ENCODE measurements around the gene KRTAP6-2. TPM values are rescaled to one million over a fixed set of nuclear protein-coding genes. Genes with fewer than 3 reads are reported as not detected.

The KRTAP6-2 gene
- total RNA-seq, 1 experiment from 2014 or later: not detected

DNA sequence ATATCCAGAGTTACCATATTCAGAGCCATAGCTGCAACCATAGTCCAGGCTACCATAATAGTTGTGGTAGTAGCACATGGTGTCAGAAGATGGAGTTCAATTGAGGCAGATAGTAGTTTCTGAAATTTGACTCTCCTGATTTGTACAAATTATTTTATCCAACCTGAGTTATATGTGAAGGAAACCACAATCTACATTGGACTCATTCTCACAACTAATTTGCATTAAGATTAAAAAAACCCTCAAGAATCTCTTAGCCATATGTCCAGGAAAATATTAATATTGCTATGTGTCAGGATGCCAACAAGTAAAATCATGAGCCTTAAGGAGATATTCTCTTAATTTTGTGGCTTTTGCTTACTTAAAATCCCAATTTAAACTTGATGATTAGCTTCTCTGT is 8.4 kb downstream of the KRTAP6-2 start, which contains the start of gene KRTAP22-2:
KRTAP22-2 (minus strand) TSS at position 101 of the 400 bp plus-strand sequence.
- no peak within 1 kb of the TSS for H3K4me2 ChIP-seq (ENCODE audit: low read length)
- ATAC-seq: no peak
- TF ChIP-seq YY1 (IDR thresholded peaks at IDR 0.05; ENCODE audit: extremely low read depth, insufficient replicate concordance, low read depth, low read length) (no peak), RAD21 (IDR thresholded peaks at IDR 0.05; ENCODE audit: low read depth) (no peak), TCF7L2 (IDR thresholded peaks at IDR 0.05; ENCODE audit: borderline replicate concordance, extremely low read depth, insufficient read depth, insufficient read length) (no peak), EGR1 (IDR thresholded peaks at IDR 0.05; ENCODE audit: low read depth) (no peak), ZFX (IDR thresholded peaks at IDR 0.05) (no peak), CEBPB (IDR thresholded peaks at IDR 0.05; ENCODE audit: low read depth) (no peak), POLR2A (IDR thresholded peaks at IDR 0.05; ENCODE audit: borderline replicate concordance, extremely low read depth, insufficient read depth, insufficient read length) (no peak), SIN3A (IDR thresholded peaks at IDR 0.05; ENCODE audit: low read depth) (no peak)
- no peak within 1 kb of the TSS for H3K27ac ChIP-seq (ENCODE audit: low read depth, low read length)
- H3K4me1 ChIP-seq (ENCODE audit: control insufficient read depth in 1 of 2, insufficient read depth in 2 of 2, low read length in 2 of 2): no peaks in the 10 kb centered on the region
- peaks cover 6 to 17% of the 10 kb centered on the region in 2 experiments; a peak in 2 of 4 replicates for H3K9me3 ChIP-seq (ENCODE audit: control insufficient read depth in 1 of 2, insufficient read depth in 1 of 2, low read depth in 1 of 2, low read length in 2 of 2)
- H3K9me2 ChIP-seq (ENCODE audit: insufficient read depth): no peaks in the 10 kb centered on the region
- no peaks in the 10 kb centered on the region; the same call in 1 of the 2 replicates for H4K20me1 ChIP-seq (ENCODE audit: insufficient read depth)
- POLR2A ChIA-PET: no interaction called here
- no TSS peak for BruUV-seq (replicated peaks)
- no peak for DNase-seq (ENCODE audit: low read depth, low spot score)
- no peak within 1 kb of the TSS for H3K9ac ChIP-seq (ENCODE audit: low read length)
- CTCF ChIA-PET: no interaction called here
- H3K4me3 ChIP-seq (replicated peaks in 1 of 2; ENCODE audit: low read depth in 1 of 2, low read length in 2 of 2): no peak within 1 kb of the TSS
- no peak within 1 kb of the TSS for H2AFZ ChIP-seq (ENCODE audit: low read depth, low read length, poor library complexity, severe bottlenecking)
- H3K79me2 ChIP-seq (ENCODE audit: insufficient read depth, low read length): no peaks in the 10 kb centered on the region
- H3K36me3 ChIP-seq (ENCODE audit: control insufficient read depth in 1 of 2, insufficient read depth in 2 of 2, low read length in 2 of 2): no peaks in the 10 kb centered on the region
- intact Hi-C loops (cut with micrococcal nuclease): no loop called here
- RAD21 ChIA-PET (ENCODE audit: low non-redundant PET in 1 of 2, low total read pairs in 2 of 2, uncharacterized antibody in 2 of 2, unreplicated experiment in 2 of 2): no interaction called here
- H3K27me3 ChIP-seq (ENCODE audit: insufficient read depth, low read length): no peaks in the 10 kb centered on the region

DNA sequence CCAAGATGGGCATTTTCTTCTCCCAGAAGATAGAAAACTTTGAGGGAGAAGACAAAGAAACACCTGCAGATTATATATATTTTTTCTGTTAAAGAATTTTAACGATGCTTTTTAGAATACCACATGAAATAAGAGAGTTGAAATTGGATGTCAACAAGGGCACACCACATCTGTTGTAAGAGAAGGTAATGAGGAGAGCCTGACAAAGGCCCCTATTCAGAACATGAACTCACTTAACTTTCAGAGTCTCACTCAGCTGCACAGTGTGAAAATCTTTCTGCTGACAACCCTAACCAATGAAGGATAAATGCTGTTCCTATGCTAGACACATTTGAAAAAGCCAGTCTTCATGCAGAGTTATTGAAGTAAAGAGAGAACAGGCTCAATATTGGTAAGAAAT is 15.8 kb downstream of the KRTAP6-2 start:
- H3K79me2 ChIP-seq (ENCODE audit: insufficient read depth, low read length): no peaks in the 10 kb centered on the region
- no peak for TF ChIP-seq JUND (IDR thresholded peaks at IDR 0.05)
- TF ChIP-seq, protein P1, sequence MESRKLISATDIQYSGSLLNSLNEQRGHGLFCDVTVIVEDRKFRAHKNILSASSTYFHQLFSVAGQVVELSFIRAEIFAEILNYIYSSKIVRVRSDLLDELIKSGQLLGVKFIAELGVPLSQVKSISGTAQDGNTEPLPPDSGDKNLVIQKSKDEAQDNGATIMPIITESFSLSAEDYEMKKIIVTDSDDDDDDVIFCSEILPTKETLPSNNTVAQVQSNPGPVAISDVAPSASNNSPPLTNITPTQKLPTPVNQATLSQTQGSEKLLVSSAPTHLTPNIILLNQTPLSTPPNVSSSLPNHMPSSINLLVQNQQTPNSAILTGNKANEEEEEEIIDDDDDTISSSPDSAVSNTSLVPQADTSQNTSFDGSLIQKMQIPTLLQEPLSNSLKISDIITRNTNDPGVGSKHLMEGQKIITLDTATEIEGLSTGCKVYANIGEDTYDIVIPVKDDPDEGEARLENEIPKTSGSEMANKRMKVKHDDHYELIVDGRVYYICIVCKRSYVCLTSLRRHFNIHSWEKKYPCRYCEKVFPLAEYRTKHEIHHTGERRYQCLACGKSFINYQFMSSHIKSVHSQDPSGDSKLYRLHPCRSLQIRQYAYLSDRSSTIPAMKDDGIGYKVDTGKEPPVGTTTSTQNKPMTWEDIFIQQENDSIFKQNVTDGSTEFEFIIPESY (IDR thresholded peaks at IDR 0.05; ENCODE audit: extremely low read depth, insufficient replicate concordance, low read length): no peak
- TF ChIP-seq, protein P2, sequence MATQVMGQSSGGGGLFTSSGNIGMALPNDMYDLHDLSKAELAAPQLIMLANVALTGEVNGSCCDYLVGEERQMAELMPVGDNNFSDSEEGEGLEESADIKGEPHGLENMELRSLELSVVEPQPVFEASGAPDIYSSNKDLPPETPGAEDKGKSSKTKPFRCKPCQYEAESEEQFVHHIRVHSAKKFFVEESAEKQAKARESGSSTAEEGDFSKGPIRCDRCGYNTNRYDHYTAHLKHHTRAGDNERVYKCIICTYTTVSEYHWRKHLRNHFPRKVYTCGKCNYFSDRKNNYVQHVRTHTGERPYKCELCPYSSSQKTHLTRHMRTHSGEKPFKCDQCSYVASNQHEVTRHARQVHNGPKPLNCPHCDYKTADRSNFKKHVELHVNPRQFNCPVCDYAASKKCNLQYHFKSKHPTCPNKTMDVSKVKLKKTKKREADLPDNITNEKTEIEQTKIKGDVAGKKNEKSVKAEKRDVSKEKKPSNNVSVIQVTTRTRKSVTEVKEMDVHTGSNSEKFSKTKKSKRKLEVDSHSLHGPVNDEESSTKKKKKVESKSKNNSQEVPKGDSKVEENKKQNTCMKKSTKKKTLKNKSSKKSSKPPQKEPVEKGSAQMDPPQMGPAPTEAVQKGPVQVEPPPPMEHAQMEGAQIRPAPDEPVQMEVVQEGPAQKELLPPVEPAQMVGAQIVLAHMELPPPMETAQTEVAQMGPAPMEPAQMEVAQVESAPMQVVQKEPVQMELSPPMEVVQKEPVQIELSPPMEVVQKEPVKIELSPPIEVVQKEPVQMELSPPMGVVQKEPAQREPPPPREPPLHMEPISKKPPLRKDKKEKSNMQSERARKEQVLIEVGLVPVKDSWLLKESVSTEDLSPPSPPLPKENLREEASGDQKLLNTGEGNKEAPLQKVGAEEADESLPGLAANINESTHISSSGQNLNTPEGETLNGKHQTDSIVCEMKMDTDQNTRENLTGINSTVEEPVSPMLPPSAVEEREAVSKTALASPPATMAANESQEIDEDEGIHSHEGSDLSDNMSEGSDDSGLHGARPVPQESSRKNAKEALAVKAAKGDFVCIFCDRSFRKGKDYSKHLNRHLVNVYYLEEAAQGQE (IDR thresholded peaks at IDR 0.05; ENCODE audit: low read depth): no peak
- no peak for TF ChIP-seq CEBPB (IDR thresholded peaks at IDR 0.05; ENCODE audit: low read depth)
- TF ChIP-seq POLR2A (IDR thresholded peaks at IDR 0.05; ENCODE audit: borderline replicate concordance, extremely low read depth, insufficient read depth, insufficient read length): no peak
- TF ChIP-seq, protein P3, sequence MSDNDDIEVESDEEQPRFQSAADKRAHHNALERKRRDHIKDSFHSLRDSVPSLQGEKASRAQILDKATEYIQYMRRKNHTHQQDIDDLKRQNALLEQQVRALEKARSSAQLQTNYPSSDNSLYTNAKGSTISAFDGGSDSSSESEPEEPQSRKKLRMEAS (IDR thresholded peaks at IDR 0.05): no peak
- no peak for TF ChIP-seq RAD21 (IDR thresholded peaks at IDR 0.05; ENCODE audit: low read depth)
- TF ChIP-seq SP1 (IDR thresholded peaks at IDR 0.05; ENCODE audit: low read depth): no peak
- no peak for TF ChIP-seq EZH2phosphoT487 (IDR thresholded peaks at IDR 0.05; ENCODE audit: borderline replicate concordance)
- no peak for TF ChIP-seq ELF1 (IDR thresholded peaks at IDR 0.05; ENCODE audit: borderline replicate concordance, low read depth)
- no peak for ATAC-seq
- no peaks in the 10 kb centered on the region for H3K27me3 ChIP-seq (ENCODE audit: insufficient read depth, low read length)
- no peaks in the 10 kb centered on the region for H3K9me2 ChIP-seq (ENCODE audit: insufficient read depth)
- no peaks in the 10 kb centered on the region for H3K4me1 ChIP-seq (ENCODE audit: control insufficient read depth in 1 of 2, insufficient read depth in 2 of 2, low read length in 2 of 2)
- H3K27ac ChIP-seq (ENCODE audit: low read depth, low read length): no peak overlapping the region
- no peak overlapping the region for H3K4me2 ChIP-seq (ENCODE audit: low read length)
- no peaks in the 10 kb centered on the region for H4K20me1 ChIP-seq (ENCODE audit: insufficient read depth)
- ChIA-PET RAD21 (ENCODE audit: low non-redundant PET in 1 of 2, low total read pairs in 2 of 2, uncharacterized antibody in 2 of 2, unreplicated experiment in 2 of 2) (no interaction called here), CTCF (no interaction called here), POLR2A (no interaction called here)
- BruUV-seq (replicated peaks): no TSS peak
- no peak for DNase-seq (ENCODE audit: low read depth, low spot score)
- peaks cover 18 to 24% of the 10 kb centered on the region in 2 experiments; a peak in 2 of 4 replicates for H3K9me3 ChIP-seq (ENCODE audit: control insufficient read depth in 1 of 2, insufficient read depth in 1 of 2, low read depth in 1 of 2, low read length in 2 of 2)
- no peak overlapping the region for H2AFZ ChIP-seq (ENCODE audit: low read depth, low read length, poor library complexity, severe bottlenecking)
- no peaks in the 10 kb centered on the region for H3K36me3 ChIP-seq (ENCODE audit: control insufficient read depth in 1 of 2, insufficient read depth in 2 of 2, low read length in 2 of 2)
- H3K9ac ChIP-seq (ENCODE audit: low read length): no peak overlapping the region
- no peak overlapping the region for H3K4me3 ChIP-seq (replicated peaks in 1 of 2; ENCODE audit: low read depth in 1 of 2, low read length in 2 of 2)
- intact Hi-C loops (cut with micrococcal nuclease): no loop called here

Measured in HCT116 (cell line).